ENCODE measurements around the gene VAV1. TPM values are rescaled to one million over a fixed set of nuclear protein-coding genes. Genes with fewer than 3 reads are reported as not detected.

The VAV1 gene
- total and polyA plus RNA-seq, 2 of the 13 experiments (the other 11 are each of a cell fraction or from before 2014, with no cell fraction given) = not detected

DNA sequence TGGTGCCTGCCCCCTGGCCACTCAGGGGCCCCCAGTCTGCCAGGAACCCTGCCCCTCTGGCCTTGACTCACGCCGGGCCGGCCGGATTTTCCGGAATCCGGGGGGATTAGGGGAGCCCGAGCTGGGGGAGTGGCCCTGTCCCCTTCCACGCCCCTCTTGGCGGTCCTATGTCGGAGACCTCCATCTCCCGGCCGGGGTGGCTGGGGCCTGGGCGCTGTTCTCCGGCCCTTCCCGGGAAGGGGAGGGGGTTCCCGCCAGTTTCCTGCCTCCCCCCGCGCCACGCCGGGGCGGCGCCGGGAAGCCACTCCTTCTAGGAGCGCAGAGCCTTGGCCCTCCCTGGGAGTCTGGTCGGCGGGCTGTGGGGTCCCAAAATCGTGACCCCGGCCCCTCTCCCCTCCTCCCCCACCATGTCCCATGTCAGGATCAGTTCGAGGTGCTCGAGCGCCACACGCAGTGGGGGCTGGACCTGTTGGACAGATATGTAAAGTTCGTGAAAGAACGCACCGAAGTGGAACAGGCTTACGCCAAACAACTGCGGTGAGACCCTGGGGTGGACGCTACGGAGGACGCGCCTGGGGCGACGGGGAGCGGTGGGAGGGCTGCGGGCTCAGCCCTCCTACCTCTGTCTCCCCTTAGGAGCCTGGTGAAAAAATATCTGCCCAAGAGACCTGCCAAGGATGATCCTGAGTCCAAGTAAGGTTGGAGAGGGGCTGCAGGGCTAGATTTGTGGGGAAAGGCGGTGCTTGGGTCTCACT lies 31.7 kb upstream of the VAV1 start (continued):
- TF ChIP-seq, protein P1, sequence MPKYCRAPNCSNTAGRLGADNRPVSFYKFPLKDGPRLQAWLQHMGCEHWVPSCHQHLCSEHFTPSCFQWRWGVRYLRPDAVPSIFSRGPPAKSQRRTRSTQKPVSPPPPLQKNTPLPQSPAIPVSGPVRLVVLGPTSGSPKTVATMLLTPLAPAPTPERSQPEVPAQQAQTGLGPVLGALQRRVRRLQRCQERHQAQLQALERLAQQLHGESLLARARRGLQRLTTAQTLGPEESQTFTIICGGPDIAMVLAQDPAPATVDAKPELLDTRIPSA (CRISPR knock-in tag; IDR thresholded peaks at IDR 0.05; ENCODE audit: borderline replicate concordance) = no peak
- no peak for TF ChIP-seq ZNF234 (CRISPR knock-in tag; conservative IDR thresholded peaks at IDR 0.05)
- TF ChIP-seq, protein P2, sequence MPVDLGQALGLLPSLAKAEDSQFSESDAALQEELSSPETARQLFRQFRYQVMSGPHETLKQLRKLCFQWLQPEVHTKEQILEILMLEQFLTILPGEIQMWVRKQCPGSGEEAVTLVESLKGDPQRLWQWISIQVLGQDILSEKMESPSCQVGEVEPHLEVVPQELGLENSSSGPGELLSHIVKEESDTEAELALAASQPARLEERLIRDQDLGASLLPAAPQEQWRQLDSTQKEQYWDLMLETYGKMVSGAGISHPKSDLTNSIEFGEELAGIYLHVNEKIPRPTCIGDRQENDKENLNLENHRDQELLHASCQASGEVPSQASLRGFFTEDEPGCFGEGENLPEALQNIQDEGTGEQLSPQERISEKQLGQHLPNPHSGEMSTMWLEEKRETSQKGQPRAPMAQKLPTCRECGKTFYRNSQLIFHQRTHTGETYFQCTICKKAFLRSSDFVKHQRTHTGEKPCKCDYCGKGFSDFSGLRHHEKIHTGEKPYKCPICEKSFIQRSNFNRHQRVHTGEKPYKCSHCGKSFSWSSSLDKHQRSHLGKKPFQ (CRISPR knock-in tag; IDR thresholded peaks at IDR 0.05; ENCODE audit: insufficient replicate concordance) = peak; percentile 58
- TF ChIP-seq, protein P3, sequence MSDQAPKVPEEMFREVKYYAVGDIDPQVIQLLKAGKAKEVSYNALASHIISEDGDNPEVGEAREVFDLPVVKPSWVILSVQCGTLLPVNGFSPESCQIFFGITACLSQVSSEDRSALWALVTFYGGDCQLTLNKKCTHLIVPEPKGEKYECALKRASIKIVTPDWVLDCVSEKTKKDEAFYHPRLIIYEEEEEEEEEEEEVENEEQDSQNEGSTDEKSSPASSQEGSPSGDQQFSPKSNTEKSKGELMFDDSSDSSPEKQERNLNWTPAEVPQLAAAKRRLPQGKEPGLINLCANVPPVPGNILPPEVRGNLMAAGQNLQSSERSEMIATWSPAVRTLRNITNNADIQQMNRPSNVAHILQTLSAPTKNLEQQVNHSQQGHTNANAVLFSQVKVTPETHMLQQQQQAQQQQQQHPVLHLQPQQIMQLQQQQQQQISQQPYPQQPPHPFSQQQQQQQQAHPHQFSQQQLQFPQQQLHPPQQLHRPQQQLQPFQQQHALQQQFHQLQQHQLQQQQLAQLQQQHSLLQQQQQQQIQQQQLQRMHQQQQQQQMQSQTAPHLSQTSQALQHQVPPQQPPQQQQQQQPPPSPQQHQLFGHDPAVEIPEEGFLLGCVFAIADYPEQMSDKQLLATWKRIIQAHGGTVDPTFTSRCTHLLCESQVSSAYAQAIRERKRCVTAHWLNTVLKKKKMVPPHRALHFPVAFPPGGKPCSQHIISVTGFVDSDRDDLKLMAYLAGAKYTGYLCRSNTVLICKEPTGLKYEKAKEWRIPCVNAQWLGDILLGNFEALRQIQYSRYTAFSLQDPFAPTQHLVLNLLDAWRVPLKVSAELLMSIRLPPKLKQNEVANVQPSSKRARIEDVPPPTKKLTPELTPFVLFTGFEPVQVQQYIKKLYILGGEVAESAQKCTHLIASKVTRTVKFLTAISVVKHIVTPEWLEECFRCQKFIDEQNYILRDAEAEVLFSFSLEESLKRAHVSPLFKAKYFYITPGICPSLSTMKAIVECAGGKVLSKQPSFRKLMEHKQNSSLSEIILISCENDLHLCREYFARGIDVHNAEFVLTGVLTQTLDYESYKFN (CRISPR knock-in tag; conservative IDR thresholded peaks at IDR 0.05) = peak; percentile 51; the same call in 1 of the 2 replicates
- 0 out of 2 replicates have a peak, but pooled peaks have one; percentile 27 for TF ChIP-seq NRL (CRISPR knock-in tag; IDR thresholded peaks at IDR 0.05; ENCODE audit: borderline replicate concordance)
- TF ChIP-seq, protein P4, sequence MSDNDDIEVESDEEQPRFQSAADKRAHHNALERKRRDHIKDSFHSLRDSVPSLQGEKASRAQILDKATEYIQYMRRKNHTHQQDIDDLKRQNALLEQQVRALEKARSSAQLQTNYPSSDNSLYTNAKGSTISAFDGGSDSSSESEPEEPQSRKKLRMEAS (IDR thresholded peaks at IDR 0.05) = 0 out of 2 replicates have a peak, but pooled peaks have one; percentile 12
- TF ChIP-seq REPIN1 (CRISPR knock-in tag; IDR thresholded peaks at IDR 0.05; ENCODE audit: borderline replicate concordance, low read depth) = no peak
- TF ChIP-seq FOSL2 (CRISPR knock-in tag; IDR thresholded peaks at IDR 0.05) = 0 out of 2 replicates have a peak, but pooled peaks have one; percentile 19
- TF ChIP-seq, protein P5, sequence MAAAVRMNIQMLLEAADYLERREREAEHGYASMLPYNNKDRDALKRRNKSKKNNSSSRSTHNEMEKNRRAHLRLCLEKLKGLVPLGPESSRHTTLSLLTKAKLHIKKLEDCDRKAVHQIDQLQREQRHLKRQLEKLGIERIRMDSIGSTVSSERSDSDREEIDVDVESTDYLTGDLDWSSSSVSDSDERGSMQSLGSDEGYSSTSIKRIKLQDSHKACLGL (CRISPR knock-in tag; IDR thresholded peaks at IDR 0.05) = peak; percentile 16; the same call in 1 of the 2 replicates
- TF ChIP-seq, protein P6, sequence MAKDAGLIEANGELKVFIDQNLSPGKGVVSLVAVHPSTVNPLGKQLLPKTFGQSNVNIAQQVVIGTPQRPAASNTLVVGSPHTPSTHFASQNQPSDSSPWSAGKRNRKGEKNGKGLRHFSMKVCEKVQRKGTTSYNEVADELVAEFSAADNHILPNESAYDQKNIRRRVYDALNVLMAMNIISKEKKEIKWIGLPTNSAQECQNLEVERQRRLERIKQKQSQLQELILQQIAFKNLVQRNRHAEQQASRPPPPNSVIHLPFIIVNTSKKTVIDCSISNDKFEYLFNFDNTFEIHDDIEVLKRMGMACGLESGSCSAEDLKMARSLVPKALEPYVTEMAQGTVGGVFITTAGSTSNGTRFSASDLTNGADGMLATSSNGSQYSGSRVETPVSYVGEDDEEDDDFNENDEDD (CRISPR knock-in tag; IDR thresholded peaks at IDR 0.05; ENCODE audit: borderline replicate concordance) = peak; percentile 46; the same call in 1 of the 2 replicates
- TF ChIP-seq ZNF616 (CRISPR knock-in tag; IDR thresholded peaks at IDR 0.05; ENCODE audit: low read depth) = no peak
- TF ChIP-seq BRCA1 (CRISPR knock-in tag; IDR thresholded peaks at IDR 0.05) = no peak
- no peak for TF ChIP-seq MYC (CRISPR knock-in tag; IDR thresholded peaks at IDR 0.05; ENCODE audit: borderline replicate concordance)
- no peak for TF ChIP-seq SRSF9 (IDR thresholded peaks at IDR 0.05; ENCODE audit: borderline replicate concordance, insufficient read depth, low read depth, low read length, poor library complexity, severe bottlenecking)
- TF ChIP-seq, protein P7, sequence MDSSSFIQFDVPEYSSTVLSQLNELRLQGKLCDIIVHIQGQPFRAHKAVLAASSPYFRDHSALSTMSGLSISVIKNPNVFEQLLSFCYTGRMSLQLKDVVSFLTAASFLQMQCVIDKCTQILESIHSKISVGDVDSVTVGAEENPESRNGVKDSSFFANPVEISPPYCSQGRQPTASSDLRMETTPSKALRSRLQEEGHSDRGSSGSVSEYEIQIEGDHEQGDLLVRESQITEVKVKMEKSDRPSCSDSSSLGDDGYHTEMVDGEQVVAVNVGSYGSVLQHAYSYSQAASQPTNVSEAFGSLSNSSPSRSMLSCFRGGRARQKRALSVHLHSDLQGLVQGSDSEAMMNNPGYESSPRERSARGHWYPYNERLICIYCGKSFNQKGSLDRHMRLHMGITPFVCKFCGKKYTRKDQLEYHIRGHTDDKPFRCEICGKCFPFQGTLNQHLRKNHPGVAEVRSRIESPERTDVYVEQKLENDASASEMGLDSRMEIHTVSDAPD (CRISPR knock-in tag; IDR thresholded peaks at IDR 0.05) = no peak
- no peak for TF ChIP-seq NFYB (CRISPR knock-in tag; IDR thresholded peaks at IDR 0.05)
